Measurements from ENCODE around the gene RLIM. TPM values are rescaled to one million over a fixed set of nuclear protein-coding genes. Genes with fewer than 3 reads are reported as not detected.
A peak's percentile ranks its signal among the peaks of the same experiment; 100 is the strongest.
"Not testable (repeated sequence)": the region's sequence is repeated elsewhere in the genome, so short reads cannot be mapped to it uniquely, and the experiment has no call there.

Gene RLIM
- 10 to 100 TPM; 29.8 to 34.3 (median 33.8) TPM for polyA plus RNA-seq (ENCODE audit: insufficient read length in 3 of 3)
- long read RNA-seq, donor 1, full-length matches to known transcripts: 5 of 11 reads
- long read RNA-seq, donor 1, partial matches to known transcripts: 6 of 11 reads
- long read RNA-seq, donor 1, other reads (novel, unspliced or antisense): 0 of 11 reads
- long read RNA-seq, donor 2, full-length matches to known transcripts: 2 of 2 reads
- long read RNA-seq, donor 2, partial matches to known transcripts: 0 of 2 reads
- long read RNA-seq, donor 2, other reads (novel, unspliced or antisense): 0 of 2 reads
- long read RNA-seq, donor 3, full-length matches to known transcripts: 11 of 11 reads
- long read RNA-seq, donor 3, partial matches to known transcripts: 0 of 11 reads
- long read RNA-seq, donor 3, other reads (novel, unspliced or antisense): 0 of 11 reads
- long read RNA-seq, donor 4, full-length matches to known transcripts: 3 of 3 reads
- long read RNA-seq, donor 4, partial matches to known transcripts: 0 of 3 reads
- long read RNA-seq, donor 4, other reads (novel, unspliced or antisense): 0 of 3 reads
- long read RNA-seq, donor 5, full-length matches to known transcripts: 7 of 7 reads
- long read RNA-seq, donor 5, partial matches to known transcripts: 0 of 7 reads
- long read RNA-seq, donor 5, other reads (novel, unspliced or antisense): 0 of 7 reads
- long read RNA-seq, donor 6, full-length matches to known transcripts: 11 of 11 reads
- long read RNA-seq, donor 6, partial matches to known transcripts: 0 of 11 reads
- long read RNA-seq, donor 6, other reads (novel, unspliced or antisense): 0 of 11 reads
- long read RNA-seq, donor 7, full-length matches to known transcripts: 6 of 6 reads
- long read RNA-seq, donor 7, partial matches to known transcripts: 0 of 6 reads
- long read RNA-seq, donor 7, other reads (novel, unspliced or antisense): 0 of 6 reads
- long read RNA-seq, donor 8, full-length matches to known transcripts: 8 of 8 reads
- long read RNA-seq, donor 8, partial matches to known transcripts: 0 of 8 reads
- long read RNA-seq, donor 8, other reads (novel, unspliced or antisense): 0 of 8 reads
- long read RNA-seq, donor 9, full-length matches to known transcripts: 3 of 3 reads
- long read RNA-seq, donor 9, partial matches to known transcripts: 0 of 3 reads
- long read RNA-seq, donor 9, other reads (novel, unspliced or antisense): 0 of 3 reads
- long read RNA-seq, donor 10, full-length matches to known transcripts: 5 of 5 reads
- long read RNA-seq, donor 10, partial matches to known transcripts: 0 of 5 reads
- long read RNA-seq, donor 10, other reads (novel, unspliced or antisense): 0 of 5 reads
- long read RNA-seq, donor 11, full-length matches to known transcripts: 4 of 4 reads
- long read RNA-seq, donor 11, partial matches to known transcripts: 0 of 4 reads
- long read RNA-seq, donor 11, other reads (novel, unspliced or antisense): 0 of 4 reads
- long read RNA-seq, donor 12: 0 reads
- long read RNA-seq, donor 13, full-length matches to known transcripts: 3 of 3 reads
- long read RNA-seq, donor 13, partial matches to known transcripts: 0 of 3 reads
- long read RNA-seq, donor 13, other reads (novel, unspliced or antisense): 0 of 3 reads
- long read RNA-seq, donor 14, full-length matches to known transcripts: 4 of 4 reads
- long read RNA-seq, donor 14, partial matches to known transcripts: 0 of 4 reads
- long read RNA-seq, donor 14, other reads (novel, unspliced or antisense): 0 of 4 reads
- long read RNA-seq, donor 15, full-length matches to known transcripts: 2 of 2 reads
- long read RNA-seq, donor 15, partial matches to known transcripts: 0 of 2 reads
- long read RNA-seq, donor 15, other reads (novel, unspliced or antisense): 0 of 2 reads
- long read RNA-seq, donor 16, full-length matches to known transcripts: 7 of 7 reads
- long read RNA-seq, donor 16, partial matches to known transcripts: 0 of 7 reads
- long read RNA-seq, donor 16, other reads (novel, unspliced or antisense): 0 of 7 reads

GRCh38 chrX:74614093-74614909 is at the start of gene RLIM:
Gene RLIM (minus strand): TSS chrX:74614624. CDS start chrX:74595977, 18,647 bp downstream.
- DNase-seq (ENCODE audit: extremely low read depth in 1 of 11, low read depth in 9 of 11, low spot score in 4 of 11): peak in 10 of 11 donors; percentile 79 to 94 (median 88)

- no peak for DNase-seq (ENCODE audit: extremely low read depth in 1 of 11, low read depth in 9 of 11, low spot score in 4 of 11)
Observed at GRCh38 chrX:74656079-74656745, 41.8 kb upstream of the RLIM start.

- DNase-seq (ENCODE audit: extremely low read depth in 1 of 11, low read depth in 9 of 11, low spot score in 4 of 11): not testable (repeated sequence)
Observed at GRCh38 chrX:74654953-74655352, 40.5 kb upstream of the RLIM start.

GRCh38 chrX:74636749-74637314 is 22.4 kb upstream of the RLIM start:
- DNase-seq (ENCODE audit: extremely low read depth in 1 of 11, low read depth in 9 of 11, low spot score in 4 of 11): no peak

GRCh38 chrX:74613370-74614092 is 893 bp downstream of the RLIM start:
- peak in 8 of 11 donors; percentile 1 to 23 (median 14) for DNase-seq (ENCODE audit: extremely low read depth in 1 of 11, low read depth in 9 of 11, low spot score in 4 of 11)

- DNase-seq (ENCODE audit: extremely low read depth in 1 of 11, low read depth in 9 of 11, low spot score in 4 of 11): no peak
Observed at GRCh38 chrX:74606799-74607198, 7.6 kb downstream of the RLIM start.

- DNase-seq (ENCODE audit: extremely low read depth in 1 of 11, low read depth in 9 of 11, low spot score in 4 of 11): no peak
Observed at GRCh38 chrX:74606342-74606741, 8.1 kb downstream of the RLIM start.

GRCh38 chrX:74603040-74603439 is 11.4 kb downstream of the RLIM start:
- no peak for DNase-seq (ENCODE audit: extremely low read depth in 1 of 11, low read depth in 9 of 11, low spot score in 4 of 11)

GRCh38 chrX:74602142-74602541 is 12.3 kb downstream of the RLIM start:
- DNase-seq (ENCODE audit: extremely low read depth in 1 of 11, low read depth in 9 of 11, low spot score in 4 of 11): no peak

GRCh38 chrX:74593593-74593992 is 20.8 kb downstream of the RLIM start:
- DNase-seq (ENCODE audit: extremely low read depth in 1 of 11, low read depth in 9 of 11, low spot score in 4 of 11): no peak

- no peak for DNase-seq (ENCODE audit: extremely low read depth in 1 of 11, low read depth in 9 of 11, low spot score in 4 of 11)
Observed at GRCh38 chrX:74585766-74586165, 28.7 kb downstream of the RLIM start.

- DNase-seq (ENCODE audit: extremely low read depth in 1 of 11, low read depth in 9 of 11, low spot score in 4 of 11): no peak
Observed at GRCh38 chrX:74579597-74580198, 34.7 kb downstream of the RLIM start.

- no peak for DNase-seq (ENCODE audit: extremely low read depth in 1 of 11, low read depth in 9 of 11, low spot score in 4 of 11)
Observed at GRCh38 chrX:74578137-74578536, 36.3 kb downstream of the RLIM start.

- DNase-seq (ENCODE audit: extremely low read depth in 1 of 11, low read depth in 9 of 11, low spot score in 4 of 11): no peak
Observed at GRCh38 chrX:74557378-74557777, 57.0 kb downstream of the RLIM start.

- DNase-seq (ENCODE audit: extremely low read depth in 1 of 11, low read depth in 9 of 11, low spot score in 4 of 11): no peak
Observed at GRCh38 chrX:74551934-74552333, 62.5 kb downstream of the RLIM start.
